ENCODE measurements around the gene CD52. TPM values are rescaled to one million over a fixed set of nuclear protein-coding genes. Genes with fewer than 3 reads are reported as not detected.

Gene CD52
- total RNA-seq, 1 experiment from 2014 or later, result 2.0 TPM

- no peak for TF ChIP-seq POLR2A (IDR thresholded peaks at IDR 0.05; ENCODE audit: borderline replicate concordance, extremely low read depth, insufficient read depth, insufficient read length)
- TF ChIP-seq ZNF274 (IDR thresholded peaks at IDR 0.05; ENCODE audit: low read depth, low read length), result no peak
- TF ChIP-seq POLR2AphosphoS5 (IDR thresholded peaks at IDR 0.05; ENCODE audit: low read depth, low read length), result no peak
- TF ChIP-seq FOSL1 (IDR thresholded peaks at IDR 0.05; ENCODE audit: low read depth), result no peak
- TF ChIP-seq SRF (IDR thresholded peaks at IDR 0.05; ENCODE audit: low read depth), result no peak
- no peak for TF ChIP-seq ZBTB33 (IDR thresholded peaks at IDR 0.05; ENCODE audit: extremely low read depth, insufficient replicate concordance, low read length)
- no peak for TF ChIP-seq SIN3A (IDR thresholded peaks at IDR 0.05; ENCODE audit: low read depth)
- TF ChIP-seq ZFX (IDR thresholded peaks at IDR 0.05), result no peak
- no peak for TF ChIP-seq ATF3 (IDR thresholded peaks at IDR 0.05)
- ChIA-PET RAD21 (ENCODE audit: low non-redundant PET in 1 of 2, low total read pairs in 2 of 2, uncharacterized antibody in 2 of 2, unreplicated experiment in 2 of 2) (no interaction called here), POLR2A (no interaction called here), CTCF (no interaction called here)
- Histone ChIP-seq H3K4me2 (ENCODE audit: low read length) (peak overlapping the region; percentile 25), H3K36me3 (ENCODE audit: control insufficient read depth in 1 of 2, insufficient read depth in 2 of 2, low read length in 2 of 2) (no peaks in the 10 kb centered on the region), H3K27ac (ENCODE audit: low read depth, low read length) (peak overlapping the region; percentile 26; the same call in 1 of the 2 replicates), H3K4me1 (ENCODE audit: control insufficient read depth in 1 of 2, insufficient read depth in 2 of 2, low read length in 2 of 2) (peaks cover 9 to 42% of the 10 kb centered on the region in 2 experiments; a peak in 3 of 4 replicates), H3K9ac (ENCODE audit: low read length) (peak overlapping the region; percentile 20; the same call in 1 of the 2 replicates), H3K4me3 (replicated peaks in 1 of 2; ENCODE audit: low read depth in 1 of 2, low read length in 2 of 2) (no peak overlapping the region), H3K9me3 (ENCODE audit: control insufficient read depth in 1 of 2, insufficient read depth in 1 of 2, low read depth in 1 of 2, low read length in 2 of 2) (no peaks in the 10 kb centered on the region), H2AFZ (ENCODE audit: low read depth, low read length, poor library complexity, severe bottlenecking) (no peak overlapping the region), H3K27me3 (ENCODE audit: insufficient read depth, low read length) (no peaks in the 10 kb centered on the region), H3K79me2 (ENCODE audit: insufficient read depth, low read length) (peaks cover 12% of the 10 kb centered on the region), H3K9me2 (ENCODE audit: insufficient read depth) (no peaks in the 10 kb centered on the region), H4K20me1 (ENCODE audit: insufficient read depth) (no peaks in the 10 kb centered on the region)
- no TSS peak for BruUV-seq (replicated peaks)
- intact Hi-C loops (cut with micrococcal nuclease), result no loop called here
- DNase-seq (ENCODE audit: low read depth, low spot score), result no peak
- ATAC-seq, result no peak
Observed at GRCh38 chr1:26302733-26303405, 14.9 kb upstream of the CD52 start.
